KG1 (cell line): ENCODE data around the gene NSMCE1.

ENCODE experiments used
- DNase-seq: peaks from one replicate; lab custom pipeline; 2025; lab: John Stamatoyannopoulos, UW

The NSMCE1 gene

DNA sequence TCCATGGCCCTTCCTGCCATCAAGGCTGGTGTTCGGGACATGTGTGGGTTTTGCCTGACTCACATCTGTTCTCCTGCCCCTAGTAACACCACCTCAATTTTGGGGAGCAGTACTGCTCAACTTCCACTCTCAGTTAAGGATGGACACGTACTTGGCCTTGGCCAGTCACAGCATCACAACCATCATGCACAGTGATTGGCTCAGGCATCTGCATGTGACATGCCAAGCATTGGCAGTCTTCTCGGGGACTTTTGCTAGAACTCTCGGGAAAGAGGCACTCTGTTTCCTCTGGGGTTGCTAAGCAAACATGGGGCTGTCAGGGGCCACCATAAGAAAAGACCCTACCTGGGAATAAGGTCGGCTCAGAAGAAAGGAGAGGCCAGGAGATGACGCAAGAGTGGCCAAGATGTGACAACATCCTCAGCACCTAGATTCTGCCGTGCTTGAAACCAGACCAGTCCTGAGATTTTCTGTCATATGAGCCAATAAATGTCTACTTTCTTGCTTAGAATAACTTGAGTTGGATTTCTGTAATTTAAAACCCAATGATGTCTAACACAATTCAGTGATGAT is 77.1 kb downstream of the NSMCE1 start:
- DNase-seq: no peak

- DNase-seq: no peak
These were observed 78.2 kb downstream of the NSMCE1 start for GRCh38 chr16:27190316-27190871.

DNA sequence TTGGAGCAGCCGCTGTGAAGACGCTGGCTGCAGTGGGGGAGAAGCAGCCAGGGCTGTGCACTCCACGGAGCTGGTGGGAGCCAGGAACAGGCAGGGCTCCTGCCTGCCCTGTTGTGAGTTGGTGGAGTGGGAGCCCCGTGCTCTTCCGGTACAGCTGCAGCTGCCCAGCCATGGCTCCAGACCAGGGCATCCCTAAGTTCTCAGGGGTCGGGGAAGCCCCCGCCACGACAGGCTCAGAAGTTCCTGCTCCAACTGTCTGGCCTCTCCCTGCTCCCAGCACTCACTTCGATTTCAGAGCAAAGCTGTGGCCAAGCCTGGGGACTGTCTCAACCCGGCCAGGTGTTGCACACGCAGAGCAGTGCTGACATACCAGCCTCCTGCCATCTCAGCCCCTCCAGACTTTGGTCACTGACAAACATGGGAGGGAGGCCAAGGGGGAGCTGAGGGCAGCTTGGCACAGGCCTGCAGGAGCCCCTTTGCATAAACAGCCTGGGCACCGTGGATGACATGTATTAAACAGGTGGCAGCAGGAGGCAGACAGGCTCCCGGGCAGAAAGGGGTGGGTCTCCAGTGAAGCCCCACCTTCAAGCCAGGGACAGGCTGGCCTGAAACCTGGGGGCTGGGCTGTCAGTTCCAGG is 79.1 kb downstream of the NSMCE1 start:
- no peak for DNase-seq

DNA sequence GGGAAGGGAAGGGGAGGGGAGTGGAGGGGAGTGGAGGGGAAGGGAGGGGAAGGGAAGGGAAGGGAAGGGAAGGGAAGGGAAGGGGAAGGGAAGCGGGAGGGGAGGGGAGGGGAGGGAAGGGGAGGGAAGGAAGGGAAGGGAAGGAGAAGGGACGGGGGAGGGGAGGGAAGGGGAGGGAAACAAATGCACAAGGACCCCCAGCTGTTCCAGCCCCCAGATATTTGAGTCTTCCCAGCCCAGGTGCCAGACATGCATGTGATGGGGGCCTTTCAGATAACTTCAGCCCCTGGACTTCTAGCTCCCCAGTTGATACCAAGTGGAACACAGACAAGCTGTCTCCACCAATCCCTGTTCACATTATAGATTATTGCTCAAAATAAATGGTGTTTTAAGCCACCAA is 79.9 kb downstream of the NSMCE1 start:
- DNase-seq: no peak

DNA sequence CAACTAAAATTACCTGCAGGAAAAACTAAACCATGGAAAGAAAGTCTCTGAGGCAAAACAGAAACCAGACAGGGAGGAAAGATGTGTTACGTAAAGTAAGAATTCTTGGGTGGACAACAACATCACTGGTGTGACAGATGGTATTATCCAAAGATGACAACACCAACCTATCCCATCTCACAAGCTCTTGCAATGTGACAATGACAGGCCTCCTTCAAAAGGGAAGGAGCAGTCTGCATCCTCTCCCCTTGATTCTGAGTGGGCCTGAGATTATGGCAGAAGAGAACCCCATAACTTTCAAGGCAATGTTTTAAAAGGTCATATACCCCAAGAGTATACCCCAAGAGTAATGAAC is 82.8 kb downstream of the NSMCE1 start:
- DNase-seq: no peak

DNA sequence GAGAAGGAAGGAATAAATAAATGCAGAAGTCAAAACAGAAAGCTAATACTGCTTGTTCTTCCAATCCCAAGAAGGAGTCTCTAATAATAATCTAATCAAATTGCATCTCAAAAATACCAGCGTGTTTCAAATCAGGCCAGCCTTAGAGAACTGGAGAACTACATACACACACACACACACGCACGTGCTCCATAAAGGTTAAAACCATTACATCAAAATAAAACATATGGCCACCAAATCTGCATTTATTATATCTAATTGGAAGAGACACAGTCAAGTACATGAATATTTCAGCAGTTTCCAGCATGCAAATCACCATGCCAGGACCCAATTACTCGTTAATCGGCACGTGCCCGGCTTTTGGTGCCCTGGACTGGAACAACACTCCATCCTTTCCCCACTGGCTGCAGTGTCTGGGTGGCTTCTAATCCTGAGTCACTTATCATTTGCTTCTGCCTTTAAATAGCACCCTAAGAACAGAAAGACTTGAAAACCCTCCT is 85.6 kb downstream of the NSMCE1 start:
- no peak for DNase-seq

- no peak for DNase-seq
These were observed 87.4 kb downstream of the NSMCE1 start for GRCh38 chr16:27181019-27181790.

DNA sequence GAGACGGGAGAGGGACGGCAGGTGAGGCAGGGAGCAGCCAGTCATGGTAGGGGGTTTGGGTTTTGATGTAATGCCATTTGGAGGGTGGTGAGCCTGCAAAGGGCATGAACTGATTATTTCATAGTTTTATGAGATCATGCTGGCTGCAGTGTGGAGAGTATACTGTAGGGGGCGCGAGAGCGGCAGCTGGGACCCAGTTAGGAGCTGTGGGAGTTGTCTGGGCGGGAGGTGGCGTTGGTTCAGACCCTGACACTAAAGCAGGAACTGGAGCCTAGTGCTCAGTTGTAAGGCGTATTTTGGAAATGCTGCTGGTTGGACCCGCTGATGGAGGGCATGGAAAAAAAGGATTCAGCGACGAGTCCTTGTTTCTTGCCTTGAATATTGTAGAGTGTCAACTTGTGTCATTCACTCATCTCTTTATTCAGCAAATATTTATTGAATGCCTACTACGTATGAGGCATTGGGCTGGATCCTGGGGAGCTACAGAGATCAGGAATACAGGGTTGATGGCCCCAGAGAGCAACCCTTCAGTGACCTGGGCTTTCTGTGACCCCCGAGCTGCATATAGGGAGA is 89.0 kb downstream of the NSMCE1 start:
- no peak for DNase-seq

GRCh38 chr16:27177031-27177774 is 91.4 kb downstream of the NSMCE1 start:
- no peak for DNase-seq

- no peak for DNase-seq
These were observed 92.7 kb downstream of the NSMCE1 start for GRCh38 chr16:27175888-27176287.
